CD14-positive monocyte (primary cell): ENCODE data around the gene PROZ. TPM values are rescaled to one million over a fixed set of nuclear protein-coding genes. Genes with fewer than 3 reads are reported as not detected.

Experiments used
- DNase-seq, 3 donors: peaks; one replicate each; pipeline ENCODE4 v3.0.0-alpha.2; 2011 to 2022
- H2AFZ ChIP-seq: 2 replicates; pipeline ENCODE4 v1.6.0; 2012; ENCODE audit warnings: mild to moderate bottlenecking, low read depth, low read length, inconsistent platforms; ENCODE audit not compliant: insufficient read depth, poor library complexity, severe bottlenecking
- H3K27ac ChIP-seq, 2 donors: 1 replicate in 1 of 2; 2 replicates in 1 of 2; pipeline ENCODE4 v1.5.1; 2012 to 2013; ENCODE audit warnings: low read length in 2 of 2, control low read depth in 1 of 2, inconsistent platforms in 1 of 2, low read depth in 1 of 2, mild to moderate bottlenecking in 1 of 2
- H3K27me3 ChIP-seq, 2 donors: one replicate each; pipeline versions ENCODE4 v1.6.0 to v1.6.1; 2011 to 2013; ENCODE audit warnings: low read length in 2 of 2; ENCODE audit not compliant: control insufficient read depth in 2 of 2, insufficient read depth in 2 of 2
- H3K36me3 ChIP-seq, 2 donors: replicated peaks in 1 of 2; 1 replicate in 1 of 2; 2 replicates in 1 of 2; pipeline versions ENCODE4 v1.5.1 to v1.6.1; 2012 to 2013; ENCODE audit warnings: low read length in 2 of 2, control low read depth in 1 of 2, inconsistent platforms in 1 of 2, mild to moderate bottlenecking in 1 of 2; ENCODE audit not compliant: insufficient read depth in 2 of 2, control insufficient read depth in 1 of 2
- H3K4me1 ChIP-seq, 2 donors: 1 replicate in 1 of 2; 2 replicates in 1 of 2; pipeline versions ENCODE4 v1.5.1 to v1.6.1; 2012 to 2013; ENCODE audit warnings: low read length in 2 of 2, control low read depth in 1 of 2, inconsistent platforms in 1 of 2, mild to moderate bottlenecking in 1 of 2, moderate library complexity in 1 of 2; ENCODE audit not compliant: insufficient read depth in 2 of 2, control insufficient read depth in 1 of 2
- H3K4me2 ChIP-seq: replicated peaks from 2 replicates; pipeline ENCODE3; 2012; ENCODE audit warnings: low read length, moderate library complexity, mild to moderate bottlenecking; ENCODE audit not compliant: poor library complexity, severe bottlenecking; ENCODE audit errors: extremely low read depth
- H3K4me3 ChIP-seq, 3 experiments: fragments of 200-600 bp in 1 of 3; sonication (generic) in 1 of 3; replicated peaks in 1 of 3; 1 replicate in 2 of 3; 2 replicates in 1 of 3; pipeline ENCODE4 v1.5.1; 2011 to 2013; ENCODE audit warnings: low read length in 3 of 3, mild to moderate bottlenecking in 3 of 3, control low read depth in 2 of 3, low read depth in 2 of 3, inconsistent platforms in 1 of 3, moderate library complexity in 1 of 3
- H3K79me2 ChIP-seq: 2 replicates; pipeline ENCODE4 v1.6.0; 2012; ENCODE audit warnings: mild to moderate bottlenecking, control low read depth, inconsistent platforms, low read length, moderate library complexity; ENCODE audit not compliant: insufficient read depth
- H3K9ac ChIP-seq: 2 replicates; pipeline ENCODE4 v1.6.0; 2017; ENCODE audit warnings: low read length, mild to moderate bottlenecking; ENCODE audit not compliant: insufficient read depth, poor library complexity, severe bottlenecking
- H3K9me3 ChIP-seq, 2 donors: replicated peaks in 1 of 2; 1 replicate in 1 of 2; 2 replicates in 1 of 2; pipeline versions ENCODE4 v1.5.1 to v1.6.1; 2012 to 2013; ENCODE audit warnings: low read length in 2 of 2, control low read depth in 1 of 2; ENCODE audit not compliant: control insufficient read depth in 1 of 2, insufficient read depth in 1 of 2
- H4K20me1 ChIP-seq: 2 replicates; pipeline ENCODE4 v1.6.0; 2012; ENCODE audit warnings: mild to moderate bottlenecking, low read length, control low read depth, moderate library complexity; ENCODE audit not compliant: insufficient read depth
- H3K27ac Mint-ChIP-seq, 7 donors: one replicate each; pipeline ENCODE4 v1.8.0; 2020; ENCODE audit warnings: mild to moderate bottlenecking in 7 of 7, mixed read lengths in 7 of 7, moderate library complexity in 6 of 7, inconsistent platforms in 2 of 7
- H3K27me3 Mint-ChIP-seq, 3 donors: one replicate each; pipeline ENCODE4 v1.8.0; 2021 to 2022; ENCODE audit warnings: low read depth in 3 of 3, mild to moderate bottlenecking in 3 of 3, mixed read lengths in 3 of 3, moderate library complexity in 3 of 3, inconsistent platforms in 1 of 3
- H3K36me3 Mint-ChIP-seq, 2 donors: one replicate each; pipeline ENCODE4 v1.8.0; 2020; ENCODE audit warnings: mixed read lengths in 2 of 2, inconsistent platforms in 1 of 2, mild to moderate bottlenecking in 1 of 2
- H3K4me1 Mint-ChIP-seq: one replicate; pipeline ENCODE4 v1.8.0; 2020; ENCODE audit warnings: mild to moderate bottlenecking, mixed read lengths
- H3K4me3 Mint-ChIP-seq, 2 donors: one replicate each; pipeline ENCODE4 v1.8.0; 2020; ENCODE audit warnings: mild to moderate bottlenecking in 2 of 2, mixed read lengths in 2 of 2, moderate library complexity in 1 of 2
- H3K9me3 Mint-ChIP-seq, 7 donors: one replicate each; pipeline ENCODE4 v1.8.0; 2020 to 2022; ENCODE audit warnings: mixed read lengths in 7 of 7, mild to moderate bottlenecking in 6 of 7, moderate library complexity in 6 of 7, inconsistent platforms in 2 of 7
- WGBS: methylation state at CpG from one replicate; pipeline ENCODE4 v1.1.5; 2013; ENCODE audit warnings: missing lambda C conversion rate; ENCODE audit not compliant: insufficient coverage; 5-methylcytosine and 5-hydroxymethylcytosine counted together
- intact Hi-C, 2 donors: fragments of 100-400 bp; cut with micrococcal nuclease; formaldehyde crosslinking; loops; one replicate each; pipeline versions ENCODE4 v1.15.0 to v1.15.1; 2023
- polyA plus RNA-seq, 3 donors: library from polyadenylated mRNA; depleted of rRNA in 1 of 3; unstranded in 2 of 3; stranded (reverse) in 1 of 3; fragments of 300-500 nt in 2 of 3; fragments of >200 nt in 1 of 3; fragmentation: Illumina TruSeq in 2 of 3; gene quantifications; 1 replicate in 2 of 3; 2 replicates in 1 of 3; pipeline ENCODE4 v1.2.3, GENCODE V29; 2012 to 2021
- TF ChIP-seq, protein P1 (sequence below): fragments of 200-600 bp; IDR thresholded peaks from one replicate; pipeline ENCODE4 v1.8.0; 2022; ENCODE audit warnings: antibody characterized with exemption, mild to moderate bottlenecking

The PROZ gene
- polyA plus RNA-seq, 3 donors, result not detected

DNA sequence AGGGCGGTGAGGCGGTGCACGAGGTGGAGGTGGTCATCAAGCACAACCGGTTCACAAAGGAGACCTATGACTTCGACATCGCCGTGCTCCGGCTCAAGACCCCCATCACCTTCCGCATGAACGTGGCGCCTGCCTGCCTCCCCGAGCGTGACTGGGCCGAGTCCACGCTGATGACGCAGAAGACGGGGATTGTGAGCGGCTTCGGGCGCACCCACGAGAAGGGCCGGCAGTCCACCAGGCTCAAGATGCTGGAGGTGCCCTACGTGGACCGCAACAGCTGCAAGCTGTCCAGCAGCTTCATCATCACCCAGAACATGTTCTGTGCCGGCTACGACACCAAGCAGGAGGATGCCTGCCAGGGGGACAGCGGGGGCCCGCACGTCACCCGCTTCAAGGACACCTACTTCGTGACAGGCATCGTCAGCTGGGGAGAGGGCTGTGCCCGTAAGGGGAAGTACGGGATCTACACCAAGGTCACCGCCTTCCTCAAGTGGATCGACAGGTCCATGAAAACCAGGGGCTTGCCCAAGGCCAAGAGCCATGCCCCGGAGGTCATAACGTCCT is 9.4 kb upstream of the PROZ start:
- Histone ChIP-seq H3K27me3 (peaks cover 13 to 27% of the 10 kb centered on the region in 2 donors), H3K36me3 (no peaks in the 10 kb centered on the region), H2AFZ (no peak overlapping the region), H3K27ac (no peak overlapping the region), H3K9ac (no peak overlapping the region), H3K4me3 (no peak overlapping the region), H3K9me3 (peaks cover 0 to 4% of the 10 kb centered on the region in 2 donors), H3K79me2 (no peaks in the 10 kb centered on the region), H3K4me2 (no peak overlapping the region), H4K20me1 (no peaks in the 10 kb centered on the region), H3K4me1 (peaks cover 18 to 19% of the 10 kb centered on the region in 2 donors)
- WGBS, result 99% methylated on average over 38 of the region's 38 CpGs
- Mint-ChIP-seq H3K4me3 (no peak overlapping the region), H3K27me3 (peaks cover 23 to 38% (median 32%) of the 10 kb centered on the region in 3 donors), H3K9me3 (peaks cover 2 to 16% (median 12%) of the 10 kb centered on the region in 7 donors), H3K4me1 (peaks cover 18% of the 10 kb centered on the region), H3K27ac (no peak overlapping the region), H3K36me3 (peaks cover 6 to 7% of the 10 kb centered on the region in 2 donors)
- no peak for DNase-seq
- intact Hi-C loops, result no loop called here
- TF ChIP-seq, protein P1, sequence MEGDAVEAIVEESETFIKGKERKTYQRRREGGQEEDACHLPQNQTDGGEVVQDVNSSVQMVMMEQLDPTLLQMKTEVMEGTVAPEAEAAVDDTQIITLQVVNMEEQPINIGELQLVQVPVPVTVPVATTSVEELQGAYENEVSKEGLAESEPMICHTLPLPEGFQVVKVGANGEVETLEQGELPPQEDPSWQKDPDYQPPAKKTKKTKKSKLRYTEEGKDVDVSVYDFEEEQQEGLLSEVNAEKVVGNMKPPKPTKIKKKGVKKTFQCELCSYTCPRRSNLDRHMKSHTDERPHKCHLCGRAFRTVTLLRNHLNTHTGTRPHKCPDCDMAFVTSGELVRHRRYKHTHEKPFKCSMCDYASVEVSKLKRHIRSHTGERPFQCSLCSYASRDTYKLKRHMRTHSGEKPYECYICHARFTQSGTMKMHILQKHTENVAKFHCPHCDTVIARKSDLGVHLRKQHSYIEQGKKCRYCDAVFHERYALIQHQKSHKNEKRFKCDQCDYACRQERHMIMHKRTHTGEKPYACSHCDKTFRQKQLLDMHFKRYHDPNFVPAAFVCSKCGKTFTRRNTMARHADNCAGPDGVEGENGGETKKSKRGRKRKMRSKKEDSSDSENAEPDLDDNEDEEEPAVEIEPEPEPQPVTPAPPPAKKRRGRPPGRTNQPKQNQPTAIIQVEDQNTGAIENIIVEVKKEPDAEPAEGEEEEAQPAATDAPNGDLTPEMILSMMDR, result no peak

DNA sequence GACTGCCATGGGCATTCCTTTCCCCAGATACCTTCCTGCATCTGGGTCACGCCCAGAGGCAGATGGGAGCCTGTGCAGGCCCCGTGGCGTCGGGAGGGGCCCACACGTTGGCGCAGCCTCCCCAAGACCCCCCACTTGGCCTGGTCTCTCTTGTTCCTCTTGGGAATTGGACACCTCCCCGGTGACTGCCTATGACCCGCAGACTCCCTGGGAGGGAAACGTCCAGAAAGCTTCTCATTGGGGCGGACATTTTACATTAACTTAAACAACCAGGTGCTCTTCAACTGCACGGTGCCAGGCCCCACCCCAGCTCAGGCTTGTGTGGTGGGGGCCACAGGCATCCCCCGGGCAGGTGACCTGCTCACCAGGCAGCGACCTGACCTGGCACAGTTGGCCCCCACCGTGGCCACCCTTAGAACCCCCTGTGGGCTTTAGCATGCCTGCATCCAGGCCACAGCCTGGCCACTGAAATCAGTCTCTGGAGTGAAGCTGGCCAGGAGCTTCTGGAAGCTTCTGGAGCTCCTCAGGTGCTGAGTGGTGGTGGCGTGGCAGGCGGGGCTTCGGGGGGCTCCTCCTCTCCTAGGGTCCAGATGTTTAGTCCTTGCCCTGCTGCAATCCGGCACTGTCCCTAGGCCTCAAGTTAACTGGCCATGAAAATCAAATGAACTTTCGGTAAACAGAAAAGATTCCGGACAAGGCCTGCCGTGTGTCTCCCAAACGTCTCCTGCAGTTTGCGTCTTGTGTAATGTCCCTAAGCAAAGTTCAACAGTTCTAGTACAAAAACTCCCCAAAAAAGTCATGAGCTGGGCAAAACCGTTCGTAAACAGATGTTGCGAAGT is 8.5 kb upstream of the PROZ start:
- no peak overlapping the region for H3K4me3 ChIP-seq
- Mint-ChIP-seq H3K36me3 (peaks cover 6 to 7% of the 10 kb centered on the region in 2 donors), H3K4me1 (peaks cover 25% of the 10 kb centered on the region), H3K27ac (no peak overlapping the region), H3K9me3 (peaks cover 2 to 15% (median 12%) of the 10 kb centered on the region in 7 donors), H3K27me3 (peaks cover 21 to 36% (median 35%) of the 10 kb centered on the region in 3 donors), H3K4me3 (no peak overlapping the region)
- DNase-seq, result no peak
- no peaks in the 10 kb centered on the region for H3K36me3 ChIP-seq
- H3K4me1 ChIP-seq, result peaks cover 24 to 27% of the 10 kb centered on the region in 2 donors
- no peak overlapping the region for H2AFZ ChIP-seq
- H3K9ac ChIP-seq, result no peak overlapping the region
- H3K79me2 ChIP-seq, result no peaks in the 10 kb centered on the region
- H4K20me1 ChIP-seq, result no peaks in the 10 kb centered on the region
- intact Hi-C loops, result loop anchor here in 1 of 2 donors (5.0 kb wide), 1 partner anchor 147 kb away; the partner anchor contains the start of gene LAMP1
- H3K27me3 ChIP-seq, result peaks cover 13 to 27% of the 10 kb centered on the region in 2 donors
- TF ChIP-seq, protein P1, result no peak
- no peak overlapping the region for H3K4me2 ChIP-seq
- H3K27ac ChIP-seq, result no peak overlapping the region
- 94% methylated on average over 21 of the region's 26 CpGs for WGBS
- H3K9me3 ChIP-seq, result peaks cover 0 to 4% of the 10 kb centered on the region in 2 donors
